ENCODE data around the gene CADPS.

CADPS gene

GRCh38 chr3:62659660-62660059 is 215.6 kb downstream of the CADPS start:
- no peak overlapping the region for H3K4me3 ChIP-seq (replicated peaks in 1 of 2; ENCODE audit: low read depth in 2 of 2, low read length in 2 of 2)
- no peak for TF ChIP-seq CTCF (IDR thresholded peaks at IDR 0.05; ENCODE audit: low read depth, low read length)
- no peak for DNase-seq (ENCODE audit: low read depth in 2 of 2)

DNA sequence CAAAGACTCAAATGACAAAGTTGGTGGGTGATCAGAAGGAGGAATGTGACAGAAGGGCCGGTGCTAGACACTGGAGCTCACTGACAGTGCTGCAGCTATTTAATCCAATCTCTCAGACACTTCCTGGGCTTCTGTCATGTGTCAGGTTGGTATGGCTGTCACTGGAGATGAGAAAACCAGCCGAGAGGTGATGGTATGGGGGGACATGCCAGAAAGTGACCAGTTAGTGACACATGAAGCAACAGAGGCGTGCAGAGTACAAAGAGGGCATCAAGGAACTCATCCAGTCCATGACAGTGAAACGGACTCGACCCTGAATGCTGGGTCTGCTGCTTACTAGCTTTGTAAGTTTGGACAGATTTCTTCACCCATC is 219.5 kb downstream of the CADPS start:
- TF ChIP-seq CTCF (IDR thresholded peaks at IDR 0.05; ENCODE audit: low read depth, low read length), result no peak
- no peak for DNase-seq (ENCODE audit: low read depth in 2 of 2)
- H3K4me3 ChIP-seq (replicated peaks in 1 of 2; ENCODE audit: low read depth in 2 of 2, low read length in 2 of 2), result no peak overlapping the region

GRCh38 chr3:62655056-62655690 is 220.0 kb downstream of the CADPS start:
- no peak for TF ChIP-seq CTCF (IDR thresholded peaks at IDR 0.05; ENCODE audit: low read depth, low read length)
- DNase-seq (ENCODE audit: low read depth in 2 of 2), result no peak
- H3K4me3 ChIP-seq (replicated peaks in 1 of 2; ENCODE audit: low read depth in 2 of 2, low read length in 2 of 2), result no peak overlapping the region

GRCh38 chr3:62653796-62654195 is 221.4 kb downstream of the CADPS start:
- TF ChIP-seq CTCF (IDR thresholded peaks at IDR 0.05; ENCODE audit: low read depth, low read length), result no peak
- H3K4me3 ChIP-seq (replicated peaks in 1 of 2; ENCODE audit: low read depth in 2 of 2, low read length in 2 of 2), result no peak overlapping the region
- no peak for DNase-seq (ENCODE audit: low read depth in 2 of 2)

GRCh38 chr3:62647711-62648110 is 227.5 kb downstream of the CADPS start:
- H3K4me3 ChIP-seq (replicated peaks in 1 of 2; ENCODE audit: low read depth in 2 of 2, low read length in 2 of 2), result no peak overlapping the region
- no peak for DNase-seq (ENCODE audit: low read depth in 2 of 2)
- TF ChIP-seq CTCF (IDR thresholded peaks at IDR 0.05; ENCODE audit: low read depth, low read length), result no peak

DNA sequence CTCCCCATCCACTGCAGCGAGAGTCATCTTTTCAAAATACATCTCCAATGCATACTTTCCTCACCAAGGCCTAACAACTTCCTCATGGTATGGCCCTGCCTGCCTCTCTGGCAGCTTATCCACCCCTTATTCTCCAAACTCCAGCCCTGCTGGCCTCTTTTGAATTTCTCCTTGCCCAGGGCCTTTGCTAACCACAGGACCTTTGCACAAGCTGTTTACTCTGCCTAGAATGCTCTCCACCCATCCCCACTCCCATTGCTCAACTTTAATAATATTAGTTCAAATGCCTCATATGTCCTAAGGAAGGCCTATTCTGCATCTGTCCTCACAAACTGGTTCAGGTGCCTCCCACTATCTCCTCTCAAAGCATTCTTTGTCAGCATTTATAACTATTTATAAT is 230.7 kb downstream of the CADPS start:
- H3K4me3 ChIP-seq (replicated peaks in 1 of 2; ENCODE audit: low read depth in 2 of 2, low read length in 2 of 2), result no peak overlapping the region
- no peak for TF ChIP-seq CTCF (IDR thresholded peaks at IDR 0.05; ENCODE audit: low read depth, low read length)
- no peak for DNase-seq (ENCODE audit: low read depth in 2 of 2)

GRCh38 chr3:62638316-62638715 is 236.9 kb downstream of the CADPS start:
- TF ChIP-seq CTCF (IDR thresholded peaks at IDR 0.05; ENCODE audit: low read depth, low read length), result no peak
- H3K4me3 ChIP-seq (replicated peaks in 1 of 2; ENCODE audit: low read depth in 2 of 2, low read length in 2 of 2), result no peak overlapping the region
- no peak for DNase-seq (ENCODE audit: low read depth in 2 of 2)

All from cardiac fibroblast (primary cell).